Measurements from ENCODE around the gene SPDYC. TPM values are rescaled to one million over a fixed set of nuclear protein-coding genes. Genes with fewer than 3 reads are reported as not detected.

The SPDYC gene
- total RNA-seq, 1 experiment from 2014 or later, result 1.2 TPM

DNA sequence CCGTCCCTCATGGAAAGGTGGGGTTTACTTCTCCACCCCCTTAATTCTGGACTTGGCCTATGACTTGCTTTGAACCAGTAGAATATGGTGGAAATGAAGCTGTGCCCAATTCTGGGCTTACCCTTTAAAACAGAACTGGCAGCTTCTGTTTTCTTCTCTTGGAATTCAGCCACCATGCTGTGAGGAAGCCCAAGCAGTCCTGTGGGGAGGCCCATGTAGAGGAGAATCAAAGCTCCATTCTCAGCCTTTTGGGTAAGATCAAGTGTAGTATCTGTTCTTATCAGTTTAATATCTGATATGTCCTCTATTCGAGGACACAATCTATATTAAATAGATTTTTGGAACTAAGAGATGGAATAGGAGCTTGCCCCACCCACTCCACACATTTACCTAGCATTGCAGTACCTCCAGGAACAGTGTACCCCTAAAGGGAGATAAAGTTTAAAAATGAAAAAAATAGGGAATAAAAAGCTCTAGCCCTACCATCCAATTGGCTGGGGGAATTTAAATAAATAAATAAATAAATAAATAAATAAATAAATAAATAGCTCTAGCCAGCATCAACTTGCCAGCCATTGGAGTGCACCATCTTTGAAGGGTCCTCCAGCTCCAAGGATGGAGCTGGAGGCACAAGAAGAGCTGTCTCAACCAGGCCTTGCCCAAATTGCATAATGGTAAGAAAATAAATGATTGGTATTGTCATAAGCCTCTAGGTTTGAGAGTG is 22.5 kb upstream of the SPDYC start:
- no peak for DNase-seq (ENCODE audit: low read depth, low spot score)
- peaks cover 15 to 23% of the 10 kb centered on the region in 2 experiments for H3K4me1 ChIP-seq (ENCODE audit: control insufficient read depth in 1 of 2, insufficient read depth in 2 of 2, low read length in 2 of 2)
- H3K27me3 ChIP-seq (ENCODE audit: insufficient read depth, low read length), result no peaks in the 10 kb centered on the region
- H3K27ac ChIP-seq (ENCODE audit: low read depth, low read length), result no peak overlapping the region
- ATAC-seq, result no peak
- H3K4me2 ChIP-seq (ENCODE audit: low read length), result no peak overlapping the region
- no peak overlapping the region for H2AFZ ChIP-seq (ENCODE audit: low read depth, low read length, poor library complexity, severe bottlenecking)
- TF ChIP-seq YY1 (IDR thresholded peaks at IDR 0.05; ENCODE audit: extremely low read depth, insufficient replicate concordance, low read depth, low read length), result peak; percentile 73
- TF ChIP-seq, protein P1, sequence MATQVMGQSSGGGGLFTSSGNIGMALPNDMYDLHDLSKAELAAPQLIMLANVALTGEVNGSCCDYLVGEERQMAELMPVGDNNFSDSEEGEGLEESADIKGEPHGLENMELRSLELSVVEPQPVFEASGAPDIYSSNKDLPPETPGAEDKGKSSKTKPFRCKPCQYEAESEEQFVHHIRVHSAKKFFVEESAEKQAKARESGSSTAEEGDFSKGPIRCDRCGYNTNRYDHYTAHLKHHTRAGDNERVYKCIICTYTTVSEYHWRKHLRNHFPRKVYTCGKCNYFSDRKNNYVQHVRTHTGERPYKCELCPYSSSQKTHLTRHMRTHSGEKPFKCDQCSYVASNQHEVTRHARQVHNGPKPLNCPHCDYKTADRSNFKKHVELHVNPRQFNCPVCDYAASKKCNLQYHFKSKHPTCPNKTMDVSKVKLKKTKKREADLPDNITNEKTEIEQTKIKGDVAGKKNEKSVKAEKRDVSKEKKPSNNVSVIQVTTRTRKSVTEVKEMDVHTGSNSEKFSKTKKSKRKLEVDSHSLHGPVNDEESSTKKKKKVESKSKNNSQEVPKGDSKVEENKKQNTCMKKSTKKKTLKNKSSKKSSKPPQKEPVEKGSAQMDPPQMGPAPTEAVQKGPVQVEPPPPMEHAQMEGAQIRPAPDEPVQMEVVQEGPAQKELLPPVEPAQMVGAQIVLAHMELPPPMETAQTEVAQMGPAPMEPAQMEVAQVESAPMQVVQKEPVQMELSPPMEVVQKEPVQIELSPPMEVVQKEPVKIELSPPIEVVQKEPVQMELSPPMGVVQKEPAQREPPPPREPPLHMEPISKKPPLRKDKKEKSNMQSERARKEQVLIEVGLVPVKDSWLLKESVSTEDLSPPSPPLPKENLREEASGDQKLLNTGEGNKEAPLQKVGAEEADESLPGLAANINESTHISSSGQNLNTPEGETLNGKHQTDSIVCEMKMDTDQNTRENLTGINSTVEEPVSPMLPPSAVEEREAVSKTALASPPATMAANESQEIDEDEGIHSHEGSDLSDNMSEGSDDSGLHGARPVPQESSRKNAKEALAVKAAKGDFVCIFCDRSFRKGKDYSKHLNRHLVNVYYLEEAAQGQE (IDR thresholded peaks at IDR 0.05; ENCODE audit: low read depth), result no peak
- H3K36me3 ChIP-seq (ENCODE audit: control insufficient read depth in 1 of 2, insufficient read depth in 2 of 2, low read length in 2 of 2), result no peaks in the 10 kb centered on the region
- H3K9me2 ChIP-seq (ENCODE audit: insufficient read depth), result no peaks in the 10 kb centered on the region
- H4K20me1 ChIP-seq (ENCODE audit: insufficient read depth), result no peaks in the 10 kb centered on the region
- RAD21 ChIA-PET (ENCODE audit: low non-redundant PET in 1 of 2, low total read pairs in 2 of 2, uncharacterized antibody in 2 of 2, unreplicated experiment in 2 of 2), result interaction anchor here in 1 of 2 experiments (0.6 kb wide), 1 partner anchor 26 kb away, joined by 5 read pairs; the partner anchor contains the start of gene FAU
- H3K4me3 ChIP-seq (replicated peaks in 1 of 2; ENCODE audit: low read depth in 1 of 2, low read length in 2 of 2), result no peak overlapping the region
- POLR2A ChIA-PET, result interaction anchor here (1.0 to 1.2 kb wide), 2 partner anchors 12 to 18 kb away, joined by 3 to 6 read pairs; no protein-coding TSS in a partner anchor
- H3K9me3 ChIP-seq (ENCODE audit: control insufficient read depth in 1 of 2, insufficient read depth in 1 of 2, low read depth in 1 of 2, low read length in 2 of 2), result peaks cover 0 to 7% of the 10 kb centered on the region in 2 experiments; a peak in 1 of 4 replicates
- intact Hi-C loops (cut with micrococcal nuclease), result no loop called here
- no peak overlapping the region for H3K9ac ChIP-seq (ENCODE audit: low read length)
- CTCF ChIA-PET, result no interaction called here
- no peaks in the 10 kb centered on the region for H3K79me2 ChIP-seq (ENCODE audit: insufficient read depth, low read length)
- BruUV-seq (replicated peaks), result no TSS peak

DNA sequence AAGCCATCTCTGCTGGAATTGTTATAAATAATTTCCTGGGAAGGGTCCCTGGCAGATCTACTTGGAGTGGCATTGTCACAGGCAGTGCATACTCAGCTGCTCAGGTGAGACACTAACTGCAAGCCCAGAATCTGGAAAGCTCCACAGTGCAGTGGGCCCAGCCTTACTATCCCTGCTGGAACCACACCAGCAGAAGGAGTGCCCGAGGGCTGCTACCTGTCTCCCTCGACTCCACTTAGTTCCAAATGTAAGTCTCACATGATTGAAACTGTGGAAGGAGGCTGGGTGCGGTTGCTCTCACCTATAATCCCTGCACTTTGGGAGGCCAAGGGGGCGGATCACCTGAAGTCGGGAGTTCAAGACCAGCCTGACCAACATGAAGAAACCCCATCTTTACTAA is 21.4 kb upstream of the SPDYC start:
- ATAC-seq, result no peak
- Histone ChIP-seq H3K4me1 (ENCODE audit: control insufficient read depth in 1 of 2, insufficient read depth in 2 of 2, low read length in 2 of 2) (peaks cover 15 to 29% of the 10 kb centered on the region in 2 experiments), H3K27ac (ENCODE audit: low read depth, low read length) (no peak overlapping the region), H3K9ac (ENCODE audit: low read length) (no peak overlapping the region), H4K20me1 (ENCODE audit: insufficient read depth) (no peaks in the 10 kb centered on the region), H3K9me2 (ENCODE audit: insufficient read depth) (no peaks in the 10 kb centered on the region), H3K79me2 (ENCODE audit: insufficient read depth, low read length) (no peaks in the 10 kb centered on the region), H3K4me2 (ENCODE audit: low read length) (no peak overlapping the region), H3K36me3 (ENCODE audit: control insufficient read depth in 1 of 2, insufficient read depth in 2 of 2, low read length in 2 of 2) (no peaks in the 10 kb centered on the region), H3K4me3 (replicated peaks in 1 of 2; ENCODE audit: low read depth in 1 of 2, low read length in 2 of 2) (no peak overlapping the region), H2AFZ (ENCODE audit: low read depth, low read length, poor library complexity, severe bottlenecking) (no peak overlapping the region), H3K27me3 (ENCODE audit: insufficient read depth, low read length) (no peaks in the 10 kb centered on the region), H3K9me3 (ENCODE audit: control insufficient read depth in 1 of 2, insufficient read depth in 1 of 2, low read depth in 1 of 2, low read length in 2 of 2) (peaks cover 0 to 7% of the 10 kb centered on the region in 2 experiments; a peak in 1 of 4 replicates)
- ChIA-PET CTCF (no interaction called here), RAD21 (ENCODE audit: low non-redundant PET in 1 of 2, low total read pairs in 2 of 2, uncharacterized antibody in 2 of 2, unreplicated experiment in 2 of 2) (no interaction called here), POLR2A (interaction anchor here (0.6 kb wide), 1 partner anchor 358 kb away, joined by 3 read pairs; no protein-coding TSS in a partner anchor)
- BruUV-seq (replicated peaks), result no TSS peak
- DNase-seq (ENCODE audit: low read depth, low spot score), result no peak
- intact Hi-C loops (cut with micrococcal nuclease), result no loop called here
- TF ChIP-seq, protein P2, sequence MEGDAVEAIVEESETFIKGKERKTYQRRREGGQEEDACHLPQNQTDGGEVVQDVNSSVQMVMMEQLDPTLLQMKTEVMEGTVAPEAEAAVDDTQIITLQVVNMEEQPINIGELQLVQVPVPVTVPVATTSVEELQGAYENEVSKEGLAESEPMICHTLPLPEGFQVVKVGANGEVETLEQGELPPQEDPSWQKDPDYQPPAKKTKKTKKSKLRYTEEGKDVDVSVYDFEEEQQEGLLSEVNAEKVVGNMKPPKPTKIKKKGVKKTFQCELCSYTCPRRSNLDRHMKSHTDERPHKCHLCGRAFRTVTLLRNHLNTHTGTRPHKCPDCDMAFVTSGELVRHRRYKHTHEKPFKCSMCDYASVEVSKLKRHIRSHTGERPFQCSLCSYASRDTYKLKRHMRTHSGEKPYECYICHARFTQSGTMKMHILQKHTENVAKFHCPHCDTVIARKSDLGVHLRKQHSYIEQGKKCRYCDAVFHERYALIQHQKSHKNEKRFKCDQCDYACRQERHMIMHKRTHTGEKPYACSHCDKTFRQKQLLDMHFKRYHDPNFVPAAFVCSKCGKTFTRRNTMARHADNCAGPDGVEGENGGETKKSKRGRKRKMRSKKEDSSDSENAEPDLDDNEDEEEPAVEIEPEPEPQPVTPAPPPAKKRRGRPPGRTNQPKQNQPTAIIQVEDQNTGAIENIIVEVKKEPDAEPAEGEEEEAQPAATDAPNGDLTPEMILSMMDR (IDR thresholded peaks at IDR 0.05 in 2 of 3, conservative IDR thresholded peaks at IDR 0.05 in 1 of 3; ENCODE audit: borderline replicate concordance in 1 of 3, insufficient read depth in 1 of 3, low read depth in 2 of 3, low read length in 2 of 3), result no peak
- TF ChIP-seq ELF1 (IDR thresholded peaks at IDR 0.05; ENCODE audit: borderline replicate concordance, low read depth) (no peak), POLR2A (IDR thresholded peaks at IDR 0.05; ENCODE audit: borderline replicate concordance, extremely low read depth, insufficient read depth, insufficient read length) (no peak), JUND (IDR thresholded peaks at IDR 0.05) (no peak), ZNF274 (IDR thresholded peaks at IDR 0.05; ENCODE audit: low read depth, low read length) (no peak), SIN3A (IDR thresholded peaks at IDR 0.05; ENCODE audit: low read depth) (no peak), SRF (IDR thresholded peaks at IDR 0.05; ENCODE audit: low read depth) (no peak)
- TF ChIP-seq, protein P3, sequence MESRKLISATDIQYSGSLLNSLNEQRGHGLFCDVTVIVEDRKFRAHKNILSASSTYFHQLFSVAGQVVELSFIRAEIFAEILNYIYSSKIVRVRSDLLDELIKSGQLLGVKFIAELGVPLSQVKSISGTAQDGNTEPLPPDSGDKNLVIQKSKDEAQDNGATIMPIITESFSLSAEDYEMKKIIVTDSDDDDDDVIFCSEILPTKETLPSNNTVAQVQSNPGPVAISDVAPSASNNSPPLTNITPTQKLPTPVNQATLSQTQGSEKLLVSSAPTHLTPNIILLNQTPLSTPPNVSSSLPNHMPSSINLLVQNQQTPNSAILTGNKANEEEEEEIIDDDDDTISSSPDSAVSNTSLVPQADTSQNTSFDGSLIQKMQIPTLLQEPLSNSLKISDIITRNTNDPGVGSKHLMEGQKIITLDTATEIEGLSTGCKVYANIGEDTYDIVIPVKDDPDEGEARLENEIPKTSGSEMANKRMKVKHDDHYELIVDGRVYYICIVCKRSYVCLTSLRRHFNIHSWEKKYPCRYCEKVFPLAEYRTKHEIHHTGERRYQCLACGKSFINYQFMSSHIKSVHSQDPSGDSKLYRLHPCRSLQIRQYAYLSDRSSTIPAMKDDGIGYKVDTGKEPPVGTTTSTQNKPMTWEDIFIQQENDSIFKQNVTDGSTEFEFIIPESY (IDR thresholded peaks at IDR 0.05; ENCODE audit: extremely low read depth, insufficient replicate concordance, low read length), result no peak

Measured in HCT116 (cell line).